ENCODE measurements around the gene MPND. TPM values are rescaled to one million over a fixed set of nuclear protein-coding genes. Genes with fewer than 3 reads are reported as not detected.

MPND gene
- total RNA-seq, 2 experiments from 2014 or later = 10.3 to 11.0 TPM

DNA sequence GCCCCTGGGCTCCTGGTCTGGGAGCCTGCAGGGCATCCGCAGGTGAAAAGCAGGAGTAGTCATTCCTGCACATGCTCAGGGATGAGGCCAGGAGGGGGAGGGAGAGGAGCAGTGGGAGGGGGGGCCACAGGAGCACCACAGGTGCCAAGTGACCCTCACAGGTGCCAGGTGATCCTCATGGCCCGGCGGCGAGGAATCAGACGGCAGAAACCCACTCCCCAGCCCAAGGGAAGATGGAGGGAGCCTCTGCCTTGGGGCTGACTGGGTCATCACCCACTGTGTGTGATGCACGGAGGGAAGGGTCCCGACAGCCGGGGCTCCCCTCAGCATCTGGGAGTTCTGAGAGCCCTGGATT is 29.6 kb downstream of the MPND start:
- Mint-ChIP-seq H3K4me3 (no peak overlapping the region), H3K36me3 (ENCODE audit: low read depth) (peaks cover 7% of the 10 kb centered on the region), H3K4me1 (ENCODE audit: low read depth) (peaks cover 44% of the 10 kb centered on the region), H3K27ac (peak overlapping the region; percentile 20), H3K27me3 (no peaks in the 10 kb centered on the region), H3K9me3 (no peaks in the 10 kb centered on the region)
- Histone ChIP-seq H3K27ac (ENCODE audit: low read depth in 1 of 2, low read length in 2 of 2) (no peak overlapping the region), H3K36me3 (ENCODE audit: insufficient read depth, low read length) (peaks cover 25% of the 10 kb centered on the region), H3K9me3 (ENCODE audit: control insufficient read depth in 1 of 2, insufficient read depth in 1 of 2, low read length in 2 of 2) (no peaks in the 10 kb centered on the region), H3K4me3 (ENCODE audit: low read length) (no peak overlapping the region), H3K27me3 (ENCODE audit: control insufficient read depth in 1 of 2, insufficient read depth in 2 of 2, low read length in 2 of 2) (no peaks in the 10 kb centered on the region), H3K4me1 (ENCODE audit: insufficient read depth, low read length) (peaks cover 100% of the 10 kb centered on the region)
- DNase-seq (no peak), ATAC-seq (ENCODE audit: poor library complexity) (no peak)
- TF ChIP-seq, protein P1, sequence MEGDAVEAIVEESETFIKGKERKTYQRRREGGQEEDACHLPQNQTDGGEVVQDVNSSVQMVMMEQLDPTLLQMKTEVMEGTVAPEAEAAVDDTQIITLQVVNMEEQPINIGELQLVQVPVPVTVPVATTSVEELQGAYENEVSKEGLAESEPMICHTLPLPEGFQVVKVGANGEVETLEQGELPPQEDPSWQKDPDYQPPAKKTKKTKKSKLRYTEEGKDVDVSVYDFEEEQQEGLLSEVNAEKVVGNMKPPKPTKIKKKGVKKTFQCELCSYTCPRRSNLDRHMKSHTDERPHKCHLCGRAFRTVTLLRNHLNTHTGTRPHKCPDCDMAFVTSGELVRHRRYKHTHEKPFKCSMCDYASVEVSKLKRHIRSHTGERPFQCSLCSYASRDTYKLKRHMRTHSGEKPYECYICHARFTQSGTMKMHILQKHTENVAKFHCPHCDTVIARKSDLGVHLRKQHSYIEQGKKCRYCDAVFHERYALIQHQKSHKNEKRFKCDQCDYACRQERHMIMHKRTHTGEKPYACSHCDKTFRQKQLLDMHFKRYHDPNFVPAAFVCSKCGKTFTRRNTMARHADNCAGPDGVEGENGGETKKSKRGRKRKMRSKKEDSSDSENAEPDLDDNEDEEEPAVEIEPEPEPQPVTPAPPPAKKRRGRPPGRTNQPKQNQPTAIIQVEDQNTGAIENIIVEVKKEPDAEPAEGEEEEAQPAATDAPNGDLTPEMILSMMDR (IDR thresholded peaks at IDR 0.05) = no peak
- ChIA-PET POLR2A (no interaction called here), CTCF (no interaction called here)
- intact Hi-C loops (cut with DNase I, micrococcal nuclease) = no loop called here

DNA sequence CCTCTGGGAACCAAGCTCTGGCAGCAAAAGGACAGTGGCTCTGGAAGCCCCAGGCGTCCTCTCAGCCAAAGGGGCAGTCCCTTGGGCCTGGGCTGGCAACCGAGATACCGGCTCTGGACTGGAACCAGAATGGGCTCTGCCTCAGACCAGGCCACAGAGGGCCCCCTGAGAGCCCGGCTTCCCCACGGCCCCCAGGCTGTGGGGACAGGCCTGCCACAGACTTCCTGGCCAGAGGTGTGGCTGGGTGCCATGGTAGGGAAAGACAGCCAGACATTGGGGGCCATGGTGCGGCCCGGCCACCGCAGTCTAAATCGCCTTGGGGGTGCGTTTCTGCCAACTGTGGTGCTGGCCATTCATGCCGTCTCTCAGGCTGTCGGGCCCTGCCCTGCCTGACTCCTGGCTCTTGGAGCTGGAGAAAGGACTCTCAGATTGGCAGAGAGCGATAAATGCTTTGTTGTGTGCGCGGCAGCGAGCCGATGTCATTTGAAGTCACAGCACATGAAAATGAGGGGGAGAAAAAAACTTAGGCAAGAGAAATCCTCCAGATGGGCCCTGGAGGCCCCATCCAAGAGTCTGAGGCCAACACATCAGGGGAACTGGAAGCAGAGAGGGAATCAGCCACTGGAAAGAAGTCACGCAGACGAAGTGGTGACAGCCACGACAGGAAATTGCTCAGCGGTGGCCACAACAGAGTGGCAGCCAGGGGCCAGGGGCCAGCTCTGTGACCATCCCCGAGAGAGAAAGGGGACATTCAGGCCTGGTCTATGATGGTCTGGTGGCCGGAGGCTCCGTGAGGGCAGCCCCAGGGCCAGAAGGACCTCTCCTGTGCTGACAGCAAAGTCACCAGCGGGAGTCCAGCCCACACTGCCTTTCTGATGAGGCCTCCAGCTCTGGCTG is 30.5 kb downstream of the MPND start:
- H3K27ac Mint-ChIP-seq = no peak overlapping the region
- no peak overlapping the region for H3K4me3 ChIP-seq (ENCODE audit: low read length)
- no peaks in the 10 kb centered on the region for H3K27me3 ChIP-seq (ENCODE audit: control insufficient read depth in 1 of 2, insufficient read depth in 2 of 2, low read length in 2 of 2)
- H3K36me3 ChIP-seq (ENCODE audit: insufficient read depth, low read length) = peaks cover 28% of the 10 kb centered on the region
- H3K9me3 Mint-ChIP-seq = no peaks in the 10 kb centered on the region
- H3K27ac ChIP-seq (ENCODE audit: low read depth in 1 of 2, low read length in 2 of 2) = peak overlapping the region; percentile 9 to 14
- peaks cover 41% of the 10 kb centered on the region for H3K4me1 Mint-ChIP-seq (ENCODE audit: low read depth)
- intact Hi-C loops (cut with DNase I, micrococcal nuclease) = loop anchor here in 1 of 2 experiments (2.0 kb wide), 1 partner anchor 17 kb away; no protein-coding TSS in a partner anchor
- CTCF ChIA-PET = no interaction called here
- TF ChIP-seq, protein P1 (IDR thresholded peaks at IDR 0.05) = no peak
- ATAC-seq (ENCODE audit: poor library complexity) = no peak
- no peak overlapping the region for H3K4me3 Mint-ChIP-seq
- DNase-seq = peak in 2 of 14 experiments; percentile 33 to 49
- no peaks in the 10 kb centered on the region for H3K27me3 Mint-ChIP-seq
- no peaks in the 10 kb centered on the region for H3K9me3 ChIP-seq (ENCODE audit: control insufficient read depth in 1 of 2, insufficient read depth in 1 of 2, low read length in 2 of 2)
- peaks cover 100% of the 10 kb centered on the region for H3K4me1 ChIP-seq (ENCODE audit: insufficient read depth, low read length)
- POLR2A ChIA-PET = no interaction called here
- H3K36me3 Mint-ChIP-seq (ENCODE audit: low read depth) = peaks cover 5% of the 10 kb centered on the region

DNA sequence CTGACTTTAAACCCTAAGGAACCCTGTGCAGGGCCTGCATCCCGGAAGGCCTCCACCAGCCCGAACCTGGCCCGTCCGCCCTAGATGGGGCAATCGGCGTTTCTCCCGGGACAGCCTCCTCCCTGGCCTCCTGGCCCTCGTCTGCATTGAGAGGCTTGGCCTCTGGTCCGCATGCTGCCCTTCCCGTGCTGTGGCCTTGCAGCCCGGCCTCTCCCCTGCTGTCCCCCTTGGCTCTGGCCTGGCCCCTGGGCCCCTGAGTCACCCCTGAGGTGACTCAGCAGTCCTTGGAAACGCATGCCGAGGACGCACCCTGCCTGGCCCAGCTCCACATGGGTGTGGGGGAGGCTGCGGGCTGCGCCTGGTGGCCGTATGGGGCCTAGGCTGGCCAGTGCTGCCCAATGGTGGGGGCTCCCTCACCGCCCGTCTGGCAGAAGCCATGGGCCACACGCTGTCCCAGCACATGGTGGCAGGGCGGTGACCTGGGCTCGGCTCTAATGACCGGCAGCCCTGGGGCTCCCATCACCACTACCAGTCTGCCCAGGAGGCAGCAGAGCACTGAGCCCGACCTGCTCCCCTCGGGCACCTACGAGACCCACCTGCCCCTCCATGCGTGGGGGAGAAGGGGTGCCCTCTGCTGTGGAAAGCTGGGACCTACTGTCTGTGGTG is 31.3 kb downstream of the MPND start:
- DNase-seq (peak in 2 of 14 experiments; percentile 44 to 60), ATAC-seq (ENCODE audit: poor library complexity) (no peak)
- Mint-ChIP-seq H3K36me3 (ENCODE audit: low read depth) (peaks cover 3% of the 10 kb centered on the region), H3K4me1 (ENCODE audit: low read depth) (peaks cover 42% of the 10 kb centered on the region), H3K27me3 (no peaks in the 10 kb centered on the region), H3K27ac (no peak overlapping the region), H3K4me3 (no peak overlapping the region), H3K9me3 (no peaks in the 10 kb centered on the region)
- TF ChIP-seq, protein P1 (IDR thresholded peaks at IDR 0.05) = no peak
- intact Hi-C loops (cut with DNase I, micrococcal nuclease) = loop anchor here in 1 of 2 experiments (2.0 kb wide), 1 partner anchor 16 kb away; no protein-coding TSS in a partner anchor
- Histone ChIP-seq H3K9me3 (ENCODE audit: control insufficient read depth in 1 of 2, insufficient read depth in 1 of 2, low read length in 2 of 2) (no peaks in the 10 kb centered on the region), H3K27me3 (ENCODE audit: control insufficient read depth in 1 of 2, insufficient read depth in 2 of 2, low read length in 2 of 2) (no peaks in the 10 kb centered on the region), H3K27ac (ENCODE audit: low read depth in 1 of 2, low read length in 2 of 2) (peak overlapping the region in 1 of 2 donors; percentile 9), H3K4me1 (ENCODE audit: insufficient read depth, low read length) (peaks cover 100% of the 10 kb centered on the region), H3K4me3 (ENCODE audit: low read length) (no peak overlapping the region), H3K36me3 (ENCODE audit: insufficient read depth, low read length) (peaks cover 28% of the 10 kb centered on the region)
- ChIA-PET POLR2A (interaction anchor here (1.4 kb wide), 1 partner anchor 28 kb away, joined by 4 read pairs; the partner anchor contains the start of gene CHAF1A), CTCF (interaction anchor here (0.7 to 1.2 kb wide), 2 partner anchors 24 to 31 kb away, joined by 4 read pairs; partner anchors contain the start of gene MPND)
